SK-N-DZ (cell line): ENCODE measurements around the gene NTM.
"Not testable (repeated sequence)": the region's sequence is repeated elsewhere in the genome, so short reads cannot be mapped to it uniquely, and the experiment has no call there.

Source experiments
- DNase-seq: peaks from one replicate; pipeline ENCODE4 v3.0.0-alpha.2; 2015; ENCODE audit warnings: low spot score

NTM gene

DNA sequence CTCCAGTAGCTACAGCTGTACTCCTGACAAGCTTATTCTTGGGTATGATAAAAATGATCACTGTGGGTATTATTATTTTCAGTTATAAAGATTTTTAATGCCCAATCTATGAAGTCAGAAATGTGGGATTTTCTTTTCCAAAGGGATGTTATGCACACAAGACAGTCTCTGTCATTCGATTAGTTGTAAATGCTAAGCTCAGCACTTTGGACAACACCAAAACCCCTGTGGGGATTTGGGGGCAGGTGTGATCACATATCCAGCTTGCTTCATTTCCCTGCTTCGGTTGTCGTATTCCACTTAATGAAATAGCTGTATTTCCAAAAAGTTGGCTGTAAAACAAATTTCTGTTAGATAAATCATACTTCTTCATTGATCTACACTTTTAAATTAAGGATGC lies 931.5 kb downstream of the NTM start:
- DNase-seq, result no peak

DNA sequence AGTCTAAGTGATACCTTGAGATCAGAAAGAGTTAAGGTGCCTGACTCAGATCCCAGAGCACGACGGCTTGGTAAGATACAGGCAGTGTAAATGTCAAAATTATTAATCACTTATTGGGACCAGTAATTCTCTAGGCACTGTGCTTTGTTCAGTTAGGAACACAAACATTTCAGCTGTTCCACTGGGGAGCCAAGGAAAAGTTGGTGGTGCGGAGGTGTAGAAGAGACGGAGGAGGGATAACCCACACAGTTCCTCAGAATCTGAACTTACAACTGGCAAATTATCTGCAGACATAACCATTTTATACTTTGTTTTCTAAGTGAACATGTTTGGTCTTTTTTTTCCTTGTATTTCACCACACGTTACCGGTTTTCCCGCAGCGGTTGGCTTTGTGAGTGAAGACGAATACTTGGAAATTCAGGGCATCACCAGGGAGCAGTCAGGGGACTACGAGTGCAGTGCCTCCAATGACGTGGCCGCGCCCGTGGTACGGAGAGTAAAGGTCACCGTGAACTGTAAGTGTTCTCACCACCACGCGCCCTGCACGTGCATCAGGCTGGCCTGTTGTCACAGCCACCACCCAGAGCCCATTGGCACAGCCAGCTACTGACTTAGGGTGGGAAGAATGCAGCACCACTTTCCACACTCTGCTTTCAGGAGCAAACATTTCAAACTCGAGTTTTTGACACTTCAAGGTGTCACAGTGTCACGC lies 937.0 kb downstream of the NTM start:
- no peak for DNase-seq

DNA sequence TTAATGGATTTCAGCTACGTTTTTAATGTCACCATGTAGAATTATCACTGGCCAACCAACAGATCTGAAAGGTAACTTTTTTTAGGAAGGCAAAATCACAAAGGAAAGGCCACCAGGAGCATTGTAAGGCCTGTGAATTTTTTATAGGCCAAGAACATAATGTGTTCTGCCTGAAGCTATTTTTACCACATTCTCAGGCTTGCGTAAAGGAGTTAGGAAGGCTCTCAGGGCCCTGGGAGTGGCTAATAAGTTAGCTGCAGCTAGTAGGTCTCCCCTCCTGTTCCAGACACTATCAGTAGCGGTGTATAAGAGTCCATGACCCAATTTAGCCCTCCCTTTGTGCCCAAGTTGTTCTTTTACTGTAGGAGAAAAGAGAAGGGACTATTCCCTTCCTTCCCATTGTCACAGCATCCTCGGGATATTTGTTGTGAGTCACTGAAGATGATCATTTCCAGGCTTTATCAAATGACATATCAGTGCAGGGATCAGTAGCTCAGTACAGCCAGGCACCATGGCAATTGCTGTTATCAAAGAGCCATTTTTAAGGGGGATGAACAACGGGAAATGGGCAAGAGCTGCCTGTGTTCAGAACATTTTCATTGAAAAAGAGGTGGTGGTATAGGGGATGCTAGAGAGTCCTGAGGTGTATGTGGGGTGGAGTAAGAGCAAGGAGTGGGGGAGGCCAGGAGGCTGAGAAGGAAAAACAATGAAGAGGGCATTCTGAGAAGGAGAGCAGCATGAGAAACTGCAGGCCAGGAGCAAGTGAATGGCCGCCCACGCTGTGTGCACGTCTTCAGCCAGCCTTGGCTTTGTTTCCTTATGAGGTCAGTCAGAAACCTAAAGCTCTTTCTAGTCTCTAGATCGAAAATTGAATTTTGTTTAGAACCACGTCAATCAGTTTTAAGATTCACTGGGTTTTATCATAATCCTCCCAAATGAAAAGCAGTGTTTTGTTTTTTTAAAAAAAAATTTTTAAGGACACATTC lies 940.3 kb downstream of the NTM start:
- DNase-seq, result peak; percentile 47

DNA sequence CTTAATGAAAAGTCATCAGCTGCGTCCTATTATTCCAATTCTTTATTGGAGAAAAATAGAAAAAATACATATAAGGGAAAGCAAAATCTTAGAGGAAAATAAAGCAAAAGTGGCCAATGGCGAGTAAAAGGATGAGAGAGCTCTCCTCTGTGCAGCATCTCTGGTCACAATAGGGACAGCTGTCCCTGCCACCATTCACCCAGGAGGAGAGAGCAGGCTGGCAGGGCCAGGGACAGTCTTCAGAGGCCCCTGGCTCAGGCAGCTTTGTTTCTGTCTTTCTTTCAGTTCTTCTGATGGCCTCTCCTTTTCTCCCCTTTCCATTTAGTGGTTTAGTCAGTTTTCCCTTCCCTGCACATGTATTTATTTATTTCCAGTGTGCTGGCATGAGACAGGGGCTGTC lies 941.3 kb downstream of the NTM start:
- no peak for DNase-seq

DNA sequence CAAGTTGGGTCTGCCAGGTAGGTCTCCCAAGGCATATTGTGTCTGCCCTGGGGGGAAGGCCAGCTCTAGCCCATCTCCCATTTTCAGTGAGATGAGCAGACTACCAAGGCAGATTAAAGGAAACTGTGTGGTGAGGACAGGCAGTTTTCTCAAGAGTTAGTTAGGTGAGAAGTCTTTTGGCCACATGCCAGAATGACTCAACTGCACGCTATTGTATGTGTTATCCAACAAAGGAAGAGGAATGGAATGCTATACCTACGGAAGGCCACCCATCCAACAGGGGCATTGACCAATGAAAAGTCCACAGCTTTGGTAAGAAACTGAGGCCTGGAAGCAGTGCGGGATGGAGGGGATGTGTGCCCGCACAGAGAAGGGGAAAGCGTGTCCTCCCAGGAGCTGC lies 941.7 kb downstream of the NTM start:
- DNase-seq, result no peak

DNA sequence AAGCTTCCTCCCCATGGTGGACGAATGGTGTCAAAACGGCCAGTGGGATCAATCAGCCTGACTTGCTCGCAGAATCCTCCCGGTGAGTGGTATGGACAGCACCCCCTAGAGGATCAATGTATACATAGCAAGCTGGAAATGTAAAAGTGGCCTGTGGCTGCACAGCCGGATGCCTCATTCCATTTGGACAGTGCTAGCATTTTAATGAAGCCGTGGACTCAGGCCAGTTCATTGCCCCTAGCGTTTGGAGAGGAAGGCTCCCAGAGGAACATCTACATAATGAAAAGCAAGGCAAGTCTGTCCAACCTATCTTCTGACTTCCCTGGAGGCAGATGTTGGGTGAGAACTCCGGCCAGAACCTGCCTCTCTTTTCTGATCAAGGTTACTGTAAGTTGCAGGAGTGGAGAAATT lies 942.3 kb downstream of the NTM start:
- peak; percentile 1 for DNase-seq

DNA sequence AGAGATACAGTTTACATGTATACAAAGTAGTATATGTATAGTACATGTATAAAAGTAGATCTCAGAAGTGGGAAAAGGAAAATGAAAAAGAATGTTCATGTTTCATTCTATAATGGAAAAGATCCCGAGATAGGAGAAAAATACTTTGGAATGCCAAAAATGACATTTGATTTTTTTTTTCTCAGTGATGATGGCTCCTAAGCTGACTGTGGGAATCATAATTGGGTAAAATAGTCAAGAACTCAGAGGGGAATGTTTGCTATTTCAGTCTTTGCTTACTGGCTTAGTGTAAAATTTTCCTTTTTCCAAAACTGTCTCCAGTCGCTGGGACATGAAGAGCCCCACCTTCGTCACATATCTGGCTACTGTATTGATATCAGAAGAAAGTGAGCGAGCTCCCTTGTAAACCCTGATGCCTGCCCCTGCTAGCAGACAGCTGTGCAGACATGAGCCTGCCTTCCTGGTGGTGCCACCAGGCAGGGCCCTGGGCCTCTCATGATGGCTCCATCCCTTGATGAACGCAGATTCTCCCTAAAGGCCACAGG lies 944.6 kb downstream of the NTM start:
- no peak for DNase-seq

DNA sequence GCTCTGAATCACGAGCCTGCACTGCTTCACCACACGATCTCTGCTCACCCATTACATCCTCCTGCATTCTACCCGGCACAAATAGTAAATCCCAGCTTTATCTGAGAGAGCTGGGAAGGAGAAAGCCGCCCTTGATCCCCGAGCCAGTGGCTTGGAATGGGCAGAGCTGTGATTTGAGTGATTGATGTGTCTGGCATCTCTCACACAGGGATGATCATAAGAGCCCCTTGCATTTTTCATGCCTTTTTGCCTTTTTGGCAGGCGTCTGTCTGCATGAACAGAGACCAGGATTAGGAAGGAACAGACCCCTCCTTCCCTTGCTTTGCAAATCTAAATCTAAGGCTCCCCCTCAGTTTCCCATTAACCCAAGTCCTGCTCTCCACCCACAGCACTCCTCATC lies 945.3 kb downstream of the NTM start:
- DNase-seq, result no peak

DNA sequence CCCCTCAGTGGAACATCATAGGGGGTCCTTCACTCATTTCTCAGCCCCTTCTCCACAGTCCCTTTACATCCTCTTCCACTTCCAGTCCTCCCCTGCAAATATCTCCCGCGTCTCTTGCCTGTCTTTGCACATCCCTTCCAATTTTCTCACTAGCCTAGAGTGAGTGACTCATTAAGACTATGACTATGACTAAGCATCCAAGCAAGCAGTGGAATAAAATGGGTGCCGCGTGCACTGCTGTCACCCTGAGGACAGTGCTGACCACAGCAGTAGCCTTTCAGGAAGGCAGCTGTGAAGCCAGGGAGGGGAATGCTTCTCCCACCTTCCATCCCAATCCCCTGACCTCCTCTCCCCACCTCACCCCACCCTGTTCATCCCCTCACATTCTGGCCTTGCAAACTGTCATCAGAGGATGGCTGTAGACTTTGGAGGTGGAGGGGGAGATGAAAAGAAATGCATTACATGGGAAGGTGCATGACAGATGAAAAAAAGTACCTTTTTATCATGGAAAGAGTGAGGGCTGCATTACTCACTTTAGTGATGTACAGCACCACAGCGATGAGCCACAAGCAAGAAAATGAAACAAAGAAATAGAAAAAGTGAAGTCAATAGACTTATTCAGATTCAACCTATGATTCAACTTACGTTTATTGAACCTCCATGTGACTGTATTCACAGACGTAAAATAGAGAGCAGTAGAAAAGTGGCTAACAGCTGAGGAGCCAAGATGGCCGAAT lies 948.2 kb downstream of the NTM start:
- DNase-seq, result no peak

DNA sequence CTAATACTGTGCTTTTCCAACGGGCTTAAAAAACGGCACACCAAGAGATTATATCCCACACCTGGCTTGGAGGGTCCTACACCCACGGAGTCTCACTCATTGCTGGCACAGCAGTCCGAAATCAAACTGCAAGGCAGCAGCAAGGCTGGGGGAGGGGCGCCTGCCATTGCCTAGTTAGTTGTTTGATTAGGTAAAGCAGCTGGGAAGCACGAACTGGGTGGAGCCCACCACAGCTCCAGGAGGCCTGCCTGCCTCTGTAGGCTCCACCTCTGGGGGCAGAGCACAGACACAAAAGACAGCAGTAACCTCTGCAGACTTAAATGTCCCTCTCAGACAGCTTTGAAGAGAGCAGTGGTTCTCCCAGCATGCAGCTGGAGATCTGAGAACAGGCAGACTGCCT lies 949.0 kb downstream of the NTM start:
- DNase-seq, result not testable (repeated sequence)

DNA sequence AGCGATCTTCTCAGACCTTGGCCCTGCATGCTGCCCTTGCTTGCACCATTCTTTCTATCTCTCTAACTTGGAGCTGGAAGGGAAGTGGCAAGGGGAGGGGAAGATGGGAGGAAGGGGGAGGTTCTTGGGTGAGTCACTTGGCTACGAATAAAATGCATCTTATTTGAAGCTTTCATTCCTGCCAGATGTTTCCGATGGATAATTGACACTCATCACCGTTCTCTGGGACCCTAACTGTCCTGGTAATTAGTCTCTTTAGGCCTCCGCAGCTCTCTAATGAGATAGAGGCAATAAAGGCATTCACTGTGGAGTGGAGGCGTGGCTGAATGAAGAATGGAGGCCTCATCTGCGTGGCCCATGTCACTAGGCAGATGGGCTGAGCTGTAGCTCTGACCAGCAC lies 960.1 kb downstream of the NTM start:
- DNase-seq, result no peak

DNA sequence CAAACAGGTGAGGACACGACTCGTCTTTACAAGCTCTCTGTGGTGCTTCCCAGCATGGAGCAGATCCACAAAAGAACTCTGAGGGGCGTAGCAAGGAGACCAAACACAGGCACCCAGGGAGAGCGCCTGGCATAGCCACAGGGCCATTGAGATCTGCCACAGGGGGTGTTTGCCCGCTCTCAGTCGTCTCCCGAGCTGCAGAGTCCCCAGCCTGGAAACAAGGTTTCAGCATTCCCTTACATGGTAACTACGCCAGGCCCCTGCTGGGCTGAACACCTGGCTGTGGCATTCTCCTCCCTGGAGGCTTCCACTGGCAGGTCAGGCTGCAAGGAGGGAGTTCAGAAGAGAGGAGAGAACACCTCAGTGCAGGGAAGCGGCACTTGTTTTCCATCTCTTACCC lies 962.1 kb downstream of the NTM start:
- no peak for DNase-seq

DNA sequence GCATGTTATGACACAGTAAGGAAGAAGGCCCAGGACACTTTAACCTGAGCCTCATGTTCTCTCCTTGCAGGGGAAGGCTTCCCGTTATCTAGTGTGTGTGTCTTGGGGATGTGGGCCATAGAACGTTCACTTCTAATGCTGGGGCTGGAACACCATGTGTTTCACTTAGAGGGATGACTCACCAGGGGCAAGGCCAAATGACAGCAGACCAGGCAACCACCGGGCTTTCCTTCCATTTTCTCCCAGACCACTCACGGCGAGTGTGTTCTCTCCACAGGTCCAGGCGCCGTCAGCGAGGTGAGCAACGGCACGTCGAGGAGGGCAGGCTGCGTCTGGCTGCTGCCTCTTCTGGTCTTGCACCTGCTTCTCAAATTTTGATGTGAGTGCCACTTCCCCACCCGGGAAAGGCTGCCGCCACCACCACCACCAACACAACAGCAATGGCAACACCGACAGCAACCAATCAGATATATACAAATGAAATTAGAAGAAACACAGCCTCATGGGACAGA lies 964.4 kb downstream of the NTM start:
- no peak for DNase-seq

DNA sequence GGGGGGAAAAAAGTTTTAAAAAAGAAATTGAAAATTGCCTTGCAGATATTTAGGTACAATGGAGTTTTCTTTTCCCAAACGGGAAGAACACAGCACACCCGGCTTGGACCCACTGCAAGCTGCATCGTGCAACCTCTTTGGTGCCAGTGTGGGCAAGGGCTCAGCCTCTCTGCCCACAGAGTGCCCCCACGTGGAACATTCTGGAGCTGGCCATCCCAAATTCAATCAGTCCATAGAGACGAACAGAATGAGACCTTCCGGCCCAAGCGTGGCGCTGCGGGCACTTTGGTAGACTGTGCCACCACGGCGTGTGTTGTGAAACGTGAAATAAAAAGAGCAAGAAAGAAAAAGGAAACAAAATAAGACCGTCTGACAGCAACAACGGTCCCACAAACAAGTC lies 964.9 kb downstream of the NTM start:
- DNase-seq, result no peak

DNA sequence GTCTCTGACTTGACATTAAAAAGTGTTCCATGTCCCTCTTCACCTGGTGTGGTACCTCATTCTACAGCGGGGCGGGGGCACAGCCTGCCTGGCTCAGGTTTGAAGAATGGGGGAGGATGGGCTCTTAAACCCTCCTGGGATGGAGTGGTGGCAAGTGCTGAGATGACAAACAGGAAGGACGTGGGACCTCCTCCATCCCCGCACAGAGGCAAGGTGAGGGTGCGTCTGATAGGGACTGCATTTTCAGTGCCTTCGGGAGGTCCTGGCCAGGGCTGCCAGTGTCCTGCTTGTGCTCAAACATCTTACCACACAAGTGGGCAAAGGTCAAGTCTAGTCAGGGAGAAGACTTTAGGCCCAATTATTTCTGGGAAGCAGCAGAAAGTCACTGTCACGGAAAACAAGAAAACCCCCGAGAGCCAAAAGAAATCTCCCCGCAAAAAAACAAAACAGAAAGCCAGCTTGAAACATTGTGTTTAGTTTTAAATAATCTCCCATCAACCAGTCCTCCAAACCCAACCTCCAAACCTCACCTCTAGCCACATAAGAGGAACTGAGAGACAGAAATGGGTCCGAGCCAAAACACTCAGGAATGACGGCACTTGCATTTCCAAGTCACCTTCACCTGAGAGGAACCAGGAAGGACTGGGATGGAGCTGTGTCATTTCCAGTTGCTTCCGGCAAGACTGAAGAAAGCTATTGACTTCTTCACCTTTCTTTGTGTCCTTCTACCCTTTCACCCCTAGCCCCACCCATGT lies 966.5 kb downstream of the NTM start:
- DNase-seq, result no peak

DNA sequence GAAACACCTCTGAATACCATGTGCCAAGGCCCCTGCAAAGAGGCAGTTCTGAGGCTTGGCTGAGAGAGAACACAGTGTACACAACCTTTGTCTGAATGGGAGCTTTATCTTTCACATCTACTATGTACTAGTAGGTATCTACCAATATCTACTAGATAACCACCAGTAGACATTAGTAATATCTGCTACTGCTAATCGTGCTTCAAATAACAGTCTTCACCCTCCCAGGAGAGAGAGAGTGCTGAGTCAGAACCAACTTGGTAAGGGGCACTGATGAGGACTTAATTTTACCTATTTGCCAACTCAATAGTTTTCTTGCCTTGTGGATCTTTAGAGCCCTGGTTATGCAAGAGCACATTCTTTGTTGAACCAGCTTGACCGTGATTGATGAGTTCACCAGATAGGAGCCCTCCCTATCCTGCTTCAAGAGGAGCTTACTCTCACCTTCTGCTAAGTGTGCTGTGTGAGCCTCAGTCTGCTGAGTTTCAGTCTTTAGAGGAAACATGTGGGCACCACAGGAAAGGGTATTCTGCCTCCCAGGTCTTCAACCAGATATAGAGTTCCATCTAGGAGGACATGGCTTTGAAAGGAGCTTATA lies 967.5 kb downstream of the NTM start:
- no peak for DNase-seq

DNA sequence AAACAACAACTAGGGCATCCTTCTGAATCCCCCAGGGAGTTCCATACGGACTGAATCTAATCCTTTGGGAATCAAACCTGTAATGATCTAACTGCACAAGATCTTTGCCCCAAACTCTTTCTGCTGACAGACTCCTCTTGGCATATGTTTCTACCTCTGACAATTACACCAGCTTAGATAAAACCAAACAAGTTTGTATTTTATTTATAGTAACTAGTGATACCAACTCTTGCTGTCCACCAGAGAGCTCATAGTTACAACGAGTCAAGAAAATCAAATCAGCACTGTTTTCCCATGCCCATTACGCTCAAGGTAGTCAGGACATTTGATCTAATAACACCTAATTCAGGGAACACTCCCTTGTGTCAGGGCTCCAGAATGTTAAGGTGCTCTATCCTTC lies 972.0 kb downstream of the NTM start:
- DNase-seq, result no peak

DNA sequence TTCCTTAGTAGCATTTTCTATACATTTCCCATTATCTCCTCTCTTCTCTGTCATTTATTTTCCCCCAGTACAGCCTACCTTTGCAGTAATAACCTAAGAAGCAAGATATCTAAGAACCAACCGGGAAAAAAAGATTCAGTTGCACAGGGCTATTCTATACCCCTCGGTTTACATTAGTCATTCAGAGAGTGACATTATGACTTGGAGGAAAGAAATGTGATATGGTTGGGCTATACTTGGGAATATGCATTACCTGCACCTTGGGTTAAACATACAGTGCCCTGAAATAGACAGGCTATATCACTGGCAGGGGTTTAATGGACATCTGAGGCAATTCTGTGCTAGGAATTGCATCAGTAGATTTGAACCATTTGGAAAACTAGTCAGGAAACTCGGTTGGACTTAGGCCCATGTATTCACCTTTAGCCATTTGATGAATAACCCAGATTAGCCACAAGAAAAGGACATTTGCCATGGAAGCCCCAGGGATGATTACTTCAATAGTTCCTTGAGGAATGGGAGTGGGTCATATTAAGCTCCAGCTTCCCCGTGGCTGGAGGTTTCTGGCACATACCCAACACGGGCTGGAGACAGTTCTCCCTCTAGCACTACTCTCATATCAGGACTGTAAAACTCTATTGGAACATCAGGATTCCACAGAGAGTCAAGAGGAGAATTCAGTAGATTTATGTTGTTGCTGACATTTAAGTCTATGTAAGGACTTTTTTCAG lies 973.2 kb downstream of the NTM start:
- DNase-seq, result no peak

DNA sequence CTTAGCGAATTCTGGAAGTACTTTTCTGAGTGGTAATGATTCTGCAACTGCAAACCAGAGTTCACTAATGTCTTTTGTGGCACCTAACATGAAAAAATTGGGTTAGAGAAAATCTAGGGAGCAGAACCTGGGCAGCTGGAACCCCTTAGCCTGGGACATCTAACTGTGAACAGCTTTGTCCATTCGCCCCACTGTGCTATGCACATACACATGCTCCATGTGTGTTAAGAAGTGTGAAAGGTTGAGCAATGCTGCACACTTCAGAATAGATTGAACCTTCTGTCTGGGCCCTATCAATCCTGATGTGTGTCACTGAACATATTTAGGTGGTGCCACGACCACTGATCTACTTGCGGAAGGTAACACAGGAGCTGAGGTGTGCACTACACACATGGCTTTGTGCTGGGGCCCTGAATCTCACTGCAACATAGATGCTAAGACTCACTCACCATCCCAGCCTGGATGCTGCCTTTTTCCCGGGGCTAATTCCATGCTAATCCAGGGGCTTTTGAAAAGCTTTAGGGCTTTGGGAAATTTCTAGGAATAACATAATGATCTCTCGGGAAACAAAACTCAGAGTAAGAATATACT lies 976.2 kb downstream of the NTM start:
- no peak for DNase-seq
